H9 (cell line): ENCODE measurements around the gene KMT2C. TPM values are rescaled to one million over a fixed set of nuclear protein-coding genes. Genes with fewer than 3 reads are reported as not detected.
A peak's percentile ranks its signal among the peaks of the same experiment; 100 is the strongest.

Experiments used
- DNase-seq: peaks from one replicate; pipeline ENCODE4 v3.0.0-alpha.2; 2017
- H2AFZ ChIP-seq: one replicate; pipeline ENCODE4 v1.6.1; 2013; ENCODE audit warnings: mild to moderate bottlenecking, low read length, control low read depth, moderate library complexity
- H2AK5ac ChIP-seq: 2 replicates; pipeline ENCODE4 v1.6.1; 2013; ENCODE audit warnings: low read length, control low read depth, mixed read lengths; ENCODE audit not compliant: insufficient read length
- H2BK120ac ChIP-seq: one replicate; pipeline ENCODE4 v1.6.1; 2013; ENCODE audit warnings: low read depth, mild to moderate bottlenecking, low read length, control low read depth, inconsistent platforms; ENCODE audit not compliant: poor library complexity, severe bottlenecking
- H2BK12ac ChIP-seq: 2 replicates; pipeline ENCODE4 v1.6.1; 2013; ENCODE audit warnings: low read length, control low read depth, mixed read lengths, low read depth; ENCODE audit not compliant: insufficient read length
- H2BK15ac ChIP-seq: 2 replicates; pipeline ENCODE4 v1.6.1; 2013; ENCODE audit warnings: low read depth, low read length, control low read depth
- H2BK20ac ChIP-seq: one replicate; pipeline ENCODE4 v1.6.1; 2013; ENCODE audit warnings: low read depth, mild to moderate bottlenecking, low read length, control low read depth, inconsistent platforms; ENCODE audit not compliant: poor library complexity, severe bottlenecking
- H2BK5ac ChIP-seq: 2 replicates; pipeline ENCODE4 v1.6.1; 2013; ENCODE audit warnings: low read length, control low read depth, mixed read lengths; ENCODE audit not compliant: insufficient read length
- H3K14ac ChIP-seq: 2 replicates; pipeline ENCODE4 v1.6.1; 2013; ENCODE audit warnings: low read length, control low read depth; ENCODE audit not compliant: insufficient read depth
- H3K18ac ChIP-seq: 2 replicates; pipeline ENCODE4 v1.6.1; 2013; ENCODE audit warnings: low read depth, mild to moderate bottlenecking, mixed read lengths, low read length, control low read depth; ENCODE audit not compliant: insufficient read length
- H3K23ac ChIP-seq: 2 replicates; pipeline ENCODE4 v1.6.1; 2013; ENCODE audit warnings: low read length, control low read depth, mixed read lengths, low read depth; ENCODE audit not compliant: insufficient read length
- H3K23me2 ChIP-seq: 2 replicates; pipeline ENCODE4 v1.6.1; 2013; ENCODE audit warnings: low read depth, mild to moderate bottlenecking, mixed read lengths, low read length, control low read depth; ENCODE audit not compliant: insufficient read length, poor library complexity, severe bottlenecking
- H3K27ac ChIP-seq: 2 replicates; pipeline ENCODE4 v1.5.1; 2013; ENCODE audit warnings: low read length, control low read depth, mixed read lengths, low read depth; ENCODE audit not compliant: insufficient read length
- H3K27me3 ChIP-seq: 2 replicates; pipeline ENCODE4 v1.6.1; 2013; ENCODE audit warnings: low read length, control low read depth, inconsistent platforms; ENCODE audit not compliant: insufficient read depth
- H3K4ac ChIP-seq: 2 replicates; pipeline ENCODE4 v1.6.1; 2013; ENCODE audit warnings: low read depth, mild to moderate bottlenecking, control low read depth, inconsistent platforms, low read length, moderate library complexity
- H3K4me1 ChIP-seq: 2 replicates; pipeline ENCODE4 v1.6.1; 2013; ENCODE audit warnings: low read length, control low read depth, inconsistent platforms; ENCODE audit not compliant: insufficient read depth
- H3K4me2 ChIP-seq: 2 replicates; pipeline ENCODE4 v1.6.1; 2013; ENCODE audit warnings: low read length, control low read depth, mixed read lengths; ENCODE audit not compliant: insufficient read length, insufficient read depth
- H3K56ac ChIP-seq: 2 replicates; pipeline ENCODE4 v1.6.1; 2013; ENCODE audit warnings: low read depth, mild to moderate bottlenecking, mixed read lengths, low read length, control low read depth; ENCODE audit not compliant: insufficient read length
- H3K79me1 ChIP-seq: 2 replicates; pipeline ENCODE4 v1.6.1; 2013; ENCODE audit warnings: low read depth, mild to moderate bottlenecking, moderate library complexity, low read length, control low read depth, inconsistent platforms; ENCODE audit not compliant: insufficient read depth, poor library complexity, severe bottlenecking
- H3K79me2 ChIP-seq: 2 replicates; pipeline ENCODE4 v1.6.1; 2013; ENCODE audit warnings: low read length, control low read depth, inconsistent platforms; ENCODE audit not compliant: insufficient read depth
- H3K9ac ChIP-seq: 2 replicates; pipeline ENCODE4 v1.6.1; 2013; ENCODE audit warnings: low read length, control low read depth, mixed read lengths; ENCODE audit not compliant: insufficient read length; ENCODE audit errors: extremely low read depth
- H3K9me3 ChIP-seq: one replicate; pipeline ENCODE4 v1.6.1; 2013; ENCODE audit warnings: low read depth, low read length, inconsistent platforms; ENCODE audit not compliant: control insufficient read depth
- H3T11ph ChIP-seq: one replicate; pipeline ENCODE4 v1.6.1; 2013; ENCODE audit warnings: mild to moderate bottlenecking, low read length, control low read depth, inconsistent platforms
- H4K20me1 ChIP-seq: one replicate; pipeline ENCODE4 v1.6.1; 2013; ENCODE audit not compliant: control insufficient read depth, insufficient read length, insufficient read depth
- H4K5ac ChIP-seq: 2 replicates; pipeline ENCODE4 v1.6.1; 2013; ENCODE audit warnings: low read depth, mild to moderate bottlenecking, mixed read lengths, low read length, control low read depth; ENCODE audit not compliant: insufficient read length
- H4K8ac ChIP-seq: replicated peaks from 2 replicates; pipeline ENCODE4 v1.6.1; 2013; ENCODE audit warnings: low read length, control low read depth, mixed read lengths, low read depth; ENCODE audit not compliant: insufficient read length
- H4K91ac ChIP-seq: 2 replicates; pipeline ENCODE4 v1.6.1; 2013; ENCODE audit warnings: low read depth, mild to moderate bottlenecking, moderate library complexity, mixed read lengths, low read length, control low read depth; ENCODE audit not compliant: insufficient read length
- H3K27ac Mint-ChIP-seq, 3 experiments: 2 replicates in 2 of 3; 3 replicates in 1 of 3; pipeline ENCODE4 v1.8.0; 2020 to 2021; ENCODE audit warnings: mixed read lengths in 3 of 3, mild to moderate bottlenecking in 1 of 3, moderate library complexity in 1 of 3
- H3K27me3 Mint-ChIP-seq: 2 replicates; pipeline ENCODE4 v1.8.0; 2021; ENCODE audit warnings: low read depth, mild to moderate bottlenecking, moderate library complexity, mixed read lengths
- H3K36me3 Mint-ChIP-seq, 3 experiments: 2 replicates in 2 of 3; 3 replicates in 1 of 3; pipeline ENCODE4 v1.8.0; 2020 to 2021; ENCODE audit warnings: low read depth in 3 of 3, mixed read lengths in 3 of 3; ENCODE audit not compliant: insufficient read depth in 1 of 3
- H3K4me1 Mint-ChIP-seq, 2 experiments: 2 replicates each; pipeline ENCODE4 v1.8.0; 2020; ENCODE audit warnings: mixed read lengths in 2 of 2
- H3K4me3 Mint-ChIP-seq, 2 experiments: 2 replicates in 1 of 2; 3 replicates in 1 of 2; pipeline ENCODE4 v1.8.0; 2020 to 2021; ENCODE audit warnings: mild to moderate bottlenecking in 2 of 2, mixed read lengths in 2 of 2, moderate library complexity in 1 of 2
- H3K9me3 Mint-ChIP-seq, 2 experiments: 2 replicates in 1 of 2; 3 replicates in 1 of 2; pipeline ENCODE4 v1.8.0; 2020; ENCODE audit warnings: mild to moderate bottlenecking in 2 of 2, mixed read lengths in 2 of 2, moderate library complexity in 1 of 2
- WGBS: extraction: QIAGEN DNeasy Blood & Tissue Kit; methylation state at CpG from one replicate; pipeline ENCODE4 v1.1.7; 2013; ENCODE audit warnings: missing lambda C conversion rate, low lambda C conversion rate, mixed read lengths; ENCODE audit not compliant: insufficient read length; ENCODE audit errors: extremely low coverage; 5-methylcytosine and 5-hydroxymethylcytosine counted together
- total RNA-seq: library from RNA; stranded (reverse); gene quantifications from 2 replicates; pipeline ENCODE4 v1.2.1, GENCODE V29; 2021
- TF ChIP-seq, protein P1 (sequence below): fragments of 200-600 bp; sonication (generic); conservative IDR thresholded peaks from 3 replicates; pipeline ENCODE4 v1.8.0; 2021; ENCODE audit warnings: antibody characterized with exemption, mild to moderate bottlenecking

The KMT2C gene
- total RNA-seq, 1 experiment from 2014 or later, result 32.2 TPM

DNA sequence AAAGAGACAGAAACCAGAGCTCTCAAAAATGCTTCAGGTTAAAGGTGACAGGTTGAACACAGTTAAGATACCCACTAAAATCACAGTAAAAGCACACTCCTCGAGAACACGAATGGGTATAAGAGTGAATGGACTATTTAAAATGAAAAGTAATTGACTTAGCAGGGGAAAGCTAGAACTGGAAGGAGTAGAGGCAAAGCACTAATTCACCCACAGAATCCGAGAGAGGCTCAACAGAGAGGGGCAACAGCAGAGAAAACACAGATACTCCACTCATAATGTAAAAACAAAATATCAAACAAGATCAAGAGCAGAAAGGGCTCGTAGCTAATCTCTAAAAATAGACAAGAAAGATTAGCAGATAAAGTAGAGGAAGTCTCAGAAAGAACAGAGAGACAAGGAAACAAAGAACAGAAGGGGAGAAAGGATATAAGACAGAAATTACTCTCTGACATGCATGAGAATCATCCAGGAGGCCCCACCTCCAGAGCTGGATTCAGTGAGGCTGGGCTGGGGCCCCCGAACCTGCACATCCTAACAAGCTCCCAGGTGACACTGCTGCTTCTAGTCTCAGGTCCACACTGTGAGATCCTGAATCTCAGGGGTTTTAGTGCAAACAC lies 292.7 kb downstream of the KMT2C start:
- no peak overlapping the region for H4K8ac ChIP-seq
- no peak overlapping the region for H3K9ac ChIP-seq
- no peak overlapping the region for H3K4me3 Mint-ChIP-seq
- no peak overlapping the region for H2AFZ ChIP-seq
- H3K14ac ChIP-seq, result no peak overlapping the region
- no CpG with 5 or more reads among the region's 5 CpGs for WGBS
- H3K4ac ChIP-seq, result no peak overlapping the region
- TF ChIP-seq, protein P1, sequence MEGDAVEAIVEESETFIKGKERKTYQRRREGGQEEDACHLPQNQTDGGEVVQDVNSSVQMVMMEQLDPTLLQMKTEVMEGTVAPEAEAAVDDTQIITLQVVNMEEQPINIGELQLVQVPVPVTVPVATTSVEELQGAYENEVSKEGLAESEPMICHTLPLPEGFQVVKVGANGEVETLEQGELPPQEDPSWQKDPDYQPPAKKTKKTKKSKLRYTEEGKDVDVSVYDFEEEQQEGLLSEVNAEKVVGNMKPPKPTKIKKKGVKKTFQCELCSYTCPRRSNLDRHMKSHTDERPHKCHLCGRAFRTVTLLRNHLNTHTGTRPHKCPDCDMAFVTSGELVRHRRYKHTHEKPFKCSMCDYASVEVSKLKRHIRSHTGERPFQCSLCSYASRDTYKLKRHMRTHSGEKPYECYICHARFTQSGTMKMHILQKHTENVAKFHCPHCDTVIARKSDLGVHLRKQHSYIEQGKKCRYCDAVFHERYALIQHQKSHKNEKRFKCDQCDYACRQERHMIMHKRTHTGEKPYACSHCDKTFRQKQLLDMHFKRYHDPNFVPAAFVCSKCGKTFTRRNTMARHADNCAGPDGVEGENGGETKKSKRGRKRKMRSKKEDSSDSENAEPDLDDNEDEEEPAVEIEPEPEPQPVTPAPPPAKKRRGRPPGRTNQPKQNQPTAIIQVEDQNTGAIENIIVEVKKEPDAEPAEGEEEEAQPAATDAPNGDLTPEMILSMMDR, result no peak
- H3K4me1 Mint-ChIP-seq, result no peaks in the 10 kb centered on the region
- no peak overlapping the region for H3K23ac ChIP-seq
- no peak overlapping the region for H2AK5ac ChIP-seq
- H3K56ac ChIP-seq, result no peak overlapping the region
- peaks cover 25 to 76% (median 71%) of the 10 kb centered on the region in 3 experiments; a peak in 6 of 7 replicates for H3K36me3 Mint-ChIP-seq
- H4K20me1 ChIP-seq, result no peaks in the 10 kb centered on the region
- H2BK15ac ChIP-seq, result no peak overlapping the region
- no peak overlapping the region for H2BK5ac ChIP-seq
- no peaks in the 10 kb centered on the region for H3K79me1 ChIP-seq
- H2BK20ac ChIP-seq, result no peak overlapping the region
- H3T11ph ChIP-seq, result no peak overlapping the region
- H3K27ac ChIP-seq, result no peak overlapping the region
- no peak for DNase-seq
- H2BK12ac ChIP-seq, result no peak overlapping the region
- H3K18ac ChIP-seq, result no peak overlapping the region
- H3K27me3 Mint-ChIP-seq, result no peaks in the 10 kb centered on the region
- H3K23me2 ChIP-seq, result no peaks in the 10 kb centered on the region
- no peaks in the 10 kb centered on the region for H3K4me1 ChIP-seq
- no peak overlapping the region for H3K4me2 ChIP-seq
- H3K79me2 ChIP-seq, result no peaks in the 10 kb centered on the region
- no peaks in the 10 kb centered on the region for H3K9me3 Mint-ChIP-seq
- H3K27ac Mint-ChIP-seq, result peak overlapping the region in 2 of 3 experiments; percentile 7 to 35; a peak in 4 of 7 replicates
- H3K27me3 ChIP-seq, result no peaks in the 10 kb centered on the region
- no peak overlapping the region for H4K5ac ChIP-seq
- H4K91ac ChIP-seq, result no peak overlapping the region
- H2BK120ac ChIP-seq, result no peak overlapping the region
- H3K9me3 ChIP-seq, result no peaks in the 10 kb centered on the region
